AG04450 (cell line): ENCODE results near the gene FDX1. TPM values are rescaled to one million over a fixed set of nuclear protein-coding genes. Genes with fewer than 3 reads are reported as not detected.

Experiments
- CTCF ChIA-PET: fragments of 300-600, 350-600 bp; formaldehyde crosslinking; extraction: SDS; loops from one replicate; lab custom pipeline; 2022; ENCODE audit warnings: antibody characterized with exemption, inconsistent platforms; lab: Charles Lee
- POLR2A ChIA-PET: fragments of 350-600 bp; formaldehyde crosslinking; extraction: SDS; loops from one replicate; lab custom pipeline; 2021; ENCODE audit warnings: antibody characterized with exemption, inconsistent platforms; lab: Yijun Ruan, JAX
- DNase-seq: peaks from one replicate; pipeline ENCODE4 v3.0.0-alpha.2; 2011; ENCODE audit warnings: low read depth, low spot score
- H3K27ac ChIP-seq: one replicate; pipeline ENCODE4 v1.5.1; 2012; ENCODE audit warnings: low read depth, low read length, control low read depth
- H3K27me3 ChIP-seq: one replicate; pipeline ENCODE4 v1.6.0; 2012; ENCODE audit warnings: low read length; ENCODE audit not compliant: control insufficient read depth, insufficient read depth
- H3K4me3 ChIP-seq: 2 replicates; pipeline ENCODE4 v1.5.1; 2011; ENCODE audit warnings: mild to moderate bottlenecking, low read depth, low read length, control low read depth
- H3K9me3 ChIP-seq: 2 replicates; pipeline ENCODE4 v1.5.1; 2012; ENCODE audit warnings: low read length; ENCODE audit not compliant: control insufficient read depth, insufficient read depth
- CTCF ChIP-seq: IDR thresholded peaks from 2 replicates; pipeline ENCODE4 v1.5.1; 2011; ENCODE audit warnings: low read depth, low read length, control low read depth, inconsistent platforms
- polyA plus RNA-seq: library from polyadenylated mRNA; depleted of rRNA; stranded (reverse); fragments of >200 nt; gene quantifications from 2 replicates; pipeline ENCODE4 v1.2.3, GENCODE V29; 2011

The FDX1 gene
- polyA plus RNA-seq, 1 experiment = 8.9 TPM

- ChIA-PET POLR2A (no interaction called here), CTCF (interaction anchor here (1.1 to 1.4 kb wide), 2 partner anchors 10 to 268 kb away, joined by 3 to 7 read pairs; no protein-coding TSS in a partner anchor)
- H3K4me3 ChIP-seq = no peak overlapping the region
- H3K27me3 ChIP-seq = no peaks in the 10 kb centered on the region
- TF ChIP-seq CTCF = no peak
- no peaks in the 10 kb centered on the region; the same call in 1 of the 2 replicates for H3K9me3 ChIP-seq
- DNase-seq = no peak
- H3K27ac ChIP-seq = no peak overlapping the region
Measured at GRCh38 chr11:110469127-110469526, 39.4 kb downstream of the FDX1 start.

GRCh38 chr11:110470716-110471115 lies 41.0 kb downstream of the FDX1 start:
- CTCF ChIA-PET = interaction anchor here (0.7 kb wide), 1 partner anchor 224 kb away, joined by 3 read pairs; no protein-coding TSS in a partner anchor
- Histone ChIP-seq H3K9me3 (no peaks in the 10 kb centered on the region; the same call in 1 of the 2 replicates), H3K27ac (peak overlapping the region; percentile 74), H3K27me3 (no peaks in the 10 kb centered on the region), H3K4me3 (no peak overlapping the region)
- DNase-seq = no peak
- POLR2A ChIA-PET = interaction anchor here (0.6 kb wide), 1 partner anchor 416 kb away, joined by 11 read pairs; no protein-coding TSS in a partner anchor
- no peak for TF ChIP-seq CTCF

GRCh38 chr11:110471371-110471770 lies 41.6 kb downstream of the FDX1 start:
- Histone ChIP-seq H3K9me3 (no peaks in the 10 kb centered on the region; the same call in 1 of the 2 replicates), H3K27ac (peak overlapping the region; percentile 74), H3K27me3 (no peaks in the 10 kb centered on the region), H3K4me3 (no peak overlapping the region)
- ChIA-PET CTCF (no interaction called here), POLR2A (interaction anchor here (0.6 kb wide), 1 partner anchor 415 kb away, joined by 11 read pairs; no protein-coding TSS in a partner anchor)
- peak; percentile 24 for DNase-seq
- no peak for TF ChIP-seq CTCF

GRCh38 chr11:110472858-110473257 lies 43.1 kb downstream of the FDX1 start:
- Histone ChIP-seq H3K4me3 (no peak overlapping the region), H3K27ac (no peak overlapping the region), H3K9me3 (no peaks in the 10 kb centered on the region; the same call in 1 of the 2 replicates), H3K27me3 (no peaks in the 10 kb centered on the region)
- POLR2A ChIA-PET = no interaction called here
- no peak for DNase-seq
- no peak for TF ChIP-seq CTCF
- CTCF ChIA-PET = no interaction called here

GRCh38 chr11:110473706-110474105 lies 44.0 kb downstream of the FDX1 start:
- no peaks in the 10 kb centered on the region; the same call in 1 of the 2 replicates for H3K9me3 ChIP-seq
- DNase-seq = no peak
- POLR2A ChIA-PET = no interaction called here
- no peak overlapping the region for H3K27ac ChIP-seq
- H3K4me3 ChIP-seq = no peak overlapping the region
- CTCF ChIA-PET = no interaction called here
- no peaks in the 10 kb centered on the region for H3K27me3 ChIP-seq
- TF ChIP-seq CTCF = 0 out of 2 replicates have a peak, but pooled peaks have one; percentile 3
